ENCODE data around the gene UGT1A5.

DNA sequence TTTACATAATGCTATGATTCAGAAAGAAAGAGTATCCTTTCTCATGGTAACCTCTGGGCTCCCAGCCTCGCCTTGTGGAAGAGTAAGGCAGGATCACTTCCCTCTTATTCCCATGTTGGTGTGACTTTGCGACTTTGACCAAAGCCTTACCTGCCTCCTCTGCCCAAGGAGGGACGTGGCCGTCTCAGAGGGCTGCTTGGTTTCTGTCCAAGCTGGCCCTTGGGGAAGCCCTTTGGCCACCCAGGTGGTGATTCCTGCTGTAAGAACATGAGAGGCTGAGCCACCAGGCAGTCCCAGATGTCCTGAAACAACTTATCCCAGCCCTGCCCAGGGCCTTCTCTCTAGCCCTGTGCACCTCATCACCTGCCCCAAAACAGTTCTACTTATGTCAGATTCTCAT lies 14.0 kb upstream of the UGT1A5 start:
- TF ChIP-seq, protein P1, sequence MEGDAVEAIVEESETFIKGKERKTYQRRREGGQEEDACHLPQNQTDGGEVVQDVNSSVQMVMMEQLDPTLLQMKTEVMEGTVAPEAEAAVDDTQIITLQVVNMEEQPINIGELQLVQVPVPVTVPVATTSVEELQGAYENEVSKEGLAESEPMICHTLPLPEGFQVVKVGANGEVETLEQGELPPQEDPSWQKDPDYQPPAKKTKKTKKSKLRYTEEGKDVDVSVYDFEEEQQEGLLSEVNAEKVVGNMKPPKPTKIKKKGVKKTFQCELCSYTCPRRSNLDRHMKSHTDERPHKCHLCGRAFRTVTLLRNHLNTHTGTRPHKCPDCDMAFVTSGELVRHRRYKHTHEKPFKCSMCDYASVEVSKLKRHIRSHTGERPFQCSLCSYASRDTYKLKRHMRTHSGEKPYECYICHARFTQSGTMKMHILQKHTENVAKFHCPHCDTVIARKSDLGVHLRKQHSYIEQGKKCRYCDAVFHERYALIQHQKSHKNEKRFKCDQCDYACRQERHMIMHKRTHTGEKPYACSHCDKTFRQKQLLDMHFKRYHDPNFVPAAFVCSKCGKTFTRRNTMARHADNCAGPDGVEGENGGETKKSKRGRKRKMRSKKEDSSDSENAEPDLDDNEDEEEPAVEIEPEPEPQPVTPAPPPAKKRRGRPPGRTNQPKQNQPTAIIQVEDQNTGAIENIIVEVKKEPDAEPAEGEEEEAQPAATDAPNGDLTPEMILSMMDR (IDR thresholded peaks at IDR 0.05; ENCODE audit: control extremely low read depth in 1 of 3, insufficient read depth in 1 of 3, low read depth in 1 of 3, low read length in 3 of 3) = no peak
- TF ChIP-seq CBX8 (IDR thresholded peaks at IDR 0.05; ENCODE audit: borderline replicate concordance, low read depth, low read length) (no peak), JUND (IDR thresholded peaks at IDR 0.05; ENCODE audit: low read length) (no peak), EZH2 (IDR thresholded peaks at IDR 0.05; ENCODE audit: low read depth, low read length, severe bottlenecking) (no peak), POLR2A (IDR thresholded peaks at IDR 0.05; ENCODE audit: control extremely low read depth in 1 of 2, low read depth in 2 of 2, low read length in 2 of 2) (no peak), EP300 (IDR thresholded peaks at IDR 0.05; ENCODE audit: borderline replicate concordance in 1 of 2, low read depth in 2 of 2, low read length in 2 of 2) (no peak), SP1 (IDR thresholded peaks at IDR 0.05; ENCODE audit: low read depth, low read length) (no peak), BRCA1 (IDR thresholded peaks at IDR 0.05; ENCODE audit: low read depth, low read length) (no peak), CREB1 (IDR thresholded peaks at IDR 0.05) (no peak), TAF1 (IDR thresholded peaks at IDR 0.05; ENCODE audit: low read depth, low read length) (no peak), GTF2F1 (IDR thresholded peaks at IDR 0.05; ENCODE audit: borderline replicate concordance, low read depth, low read length) (no peak)

Measured in H1 (cell line).